AG09309 (cell line): ENCODE results near the gene APEX2.
"Not testable (repeated sequence)": the region's sequence is repeated elsewhere in the genome, so short reads cannot be mapped to it uniquely, and the experiment has no call there.

Experiments
- DNase-seq: peaks from one replicate; pipeline ENCODE4 v3.0.0-alpha.2; 2010; ENCODE audit warnings: low read depth
- H3K4me3 ChIP-seq: 2 replicates; pipeline ENCODE4 v1.5.1; 2011; ENCODE audit warnings: mild to moderate bottlenecking, low read depth, low read length, moderate library complexity; ENCODE audit not compliant: control insufficient read depth
- CTCF ChIP-seq: IDR thresholded peaks from 2 replicates; pipeline ENCODE4 v1.5.1; 2011; ENCODE audit warnings: mild to moderate bottlenecking, low read depth, low read length, inconsistent platforms; ENCODE audit not compliant: insufficient read depth, control insufficient read depth; ENCODE audit errors: missing control alignments

Gene APEX2

GRCh38 chrX:55030271-55031205 lies 30.4 kb downstream of the APEX2 start, which contains the start of gene ALAS2:
TSS of gene ALAS2 (minus strand) at chrX:55030977. CDS start at chrX:55026000, 4,977 bp downstream.
- TF ChIP-seq CTCF, result no peak
- no peak within 1 kb of the TSS for H3K4me3 ChIP-seq
- no peak for DNase-seq

GRCh38 chrX:55033429-55033828 lies 33.3 kb downstream of the APEX2 start:
- no peak for TF ChIP-seq CTCF
- no peak overlapping the region for H3K4me3 ChIP-seq
- no peak for DNase-seq

GRCh38 chrX:55039471-55039870 lies 39.3 kb downstream of the APEX2 start:
- no peak overlapping the region for H3K4me3 ChIP-seq
- no peak for TF ChIP-seq CTCF
- DNase-seq, result no peak

- H3K4me3 ChIP-seq, result no peak overlapping the region
- TF ChIP-seq CTCF, result no peak
- DNase-seq, result no peak
Measured at GRCh38 chrX:55041514-55041913, 41.4 kb downstream of the APEX2 start.

- not testable (repeated sequence) for DNase-seq, H3K4me3 ChIP-seq
Measured at GRCh38 chrX:55050599-55050998, 50.4 kb downstream of the APEX2 start.

GRCh38 chrX:55056820-55057674 lies 56.9 kb downstream of the APEX2 start:
- no peak overlapping the region for H3K4me3 ChIP-seq
- peak; percentile 3 for DNase-seq

More at GRCh38 chrX:55056820-55057674, 56.9 kb downstream of the APEX2 start:
- TF ChIP-seq CTCF, result no peak
